Gastroesophageal sphincter (tissue), 3 donors: ENCODE measurements around the gene GOLPH3.

Experiments
- EP300 ChIP-seq: sonication (generic); formaldehyde crosslinking; IDR thresholded peaks from one replicate; pipeline ENCODE4 v1.6.1; 2017; ENCODE audit warnings: antibody characterized with exemption, mild to moderate bottlenecking
- POLR2A ChIP-seq, 2 donors: fragments of 450-650 bp; IDR thresholded peaks; one replicate each; pipeline ENCODE4 v1.6.1; 2017; ENCODE audit warnings: antibody characterized with exemption in 2 of 2, mild to moderate bottlenecking in 2 of 2, moderate library complexity in 1 of 2
- POLR2AphosphoS5 ChIP-seq: sonication (generic); formaldehyde crosslinking; IDR thresholded peaks from one replicate; pipeline ENCODE4 v1.6.1; 2017; ENCODE audit warnings: antibody characterized with exemption
- TF ChIP-seq, protein P1 (sequence below), 4 experiments: fragments of 200-600 bp in 2 of 4; fragments of 450-650 bp in 2 of 4; sonication (generic) in 1 of 4; IDR thresholded peaks; one replicate each; pipeline ENCODE4 v1.5.1; 2017 to 2019; ENCODE audit warnings: antibody characterized with exemption in 4 of 4, mild to moderate bottlenecking in 2 of 4, moderate library complexity in 2 of 4

GRCh38 chr5:32102254-32102986, 71.7 kb downstream of the GOLPH3 start:
- no peak for TF ChIP-seq EP300
- TF ChIP-seq, protein P1, sequence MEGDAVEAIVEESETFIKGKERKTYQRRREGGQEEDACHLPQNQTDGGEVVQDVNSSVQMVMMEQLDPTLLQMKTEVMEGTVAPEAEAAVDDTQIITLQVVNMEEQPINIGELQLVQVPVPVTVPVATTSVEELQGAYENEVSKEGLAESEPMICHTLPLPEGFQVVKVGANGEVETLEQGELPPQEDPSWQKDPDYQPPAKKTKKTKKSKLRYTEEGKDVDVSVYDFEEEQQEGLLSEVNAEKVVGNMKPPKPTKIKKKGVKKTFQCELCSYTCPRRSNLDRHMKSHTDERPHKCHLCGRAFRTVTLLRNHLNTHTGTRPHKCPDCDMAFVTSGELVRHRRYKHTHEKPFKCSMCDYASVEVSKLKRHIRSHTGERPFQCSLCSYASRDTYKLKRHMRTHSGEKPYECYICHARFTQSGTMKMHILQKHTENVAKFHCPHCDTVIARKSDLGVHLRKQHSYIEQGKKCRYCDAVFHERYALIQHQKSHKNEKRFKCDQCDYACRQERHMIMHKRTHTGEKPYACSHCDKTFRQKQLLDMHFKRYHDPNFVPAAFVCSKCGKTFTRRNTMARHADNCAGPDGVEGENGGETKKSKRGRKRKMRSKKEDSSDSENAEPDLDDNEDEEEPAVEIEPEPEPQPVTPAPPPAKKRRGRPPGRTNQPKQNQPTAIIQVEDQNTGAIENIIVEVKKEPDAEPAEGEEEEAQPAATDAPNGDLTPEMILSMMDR (IDR thresholded peaks at IDR 0.05), result no peak
- TF ChIP-seq POLR2A (IDR thresholded peaks at IDR 0.05), result no peak
- no peak for TF ChIP-seq POLR2AphosphoS5
